Heart left ventricle (tissue), 16 donors: ENCODE data around the gene UROC1. TPM values are rescaled to one million over a fixed set of nuclear protein-coding genes. Genes with fewer than 3 reads are reported as not detected.

ENCODE experiments used
- ATAC-seq, 4 donors: fragments of 200-7000 bp; cut with Tn5 transposase; one replicate each; pipeline ENCODE4 v1.9.1; 2020 to 2022; ENCODE audit warnings: moderate library complexity in 4 of 4, mild to moderate bottlenecking in 3 of 4, moderate number of reproducible peaks in 1 of 4
- DNase-seq, 5 donors: peaks; one replicate each; pipeline ENCODE4 v3.0.0-alpha.2; 2020
- H3K27ac ChIP-seq, 12 donors: fragments of 200-600 bp; sonication (generic) in 4 of 12; one replicate each; pipeline versions ENCODE4 v1.5.0 to v1.8.0; 2016 to 2022; ENCODE audit warnings: mild to moderate bottlenecking in 2 of 12
- H3K27me3 ChIP-seq, 9 donors: fragments of 200-600 bp; sonication (generic) in 2 of 9; one replicate each; pipeline versions ENCODE4 v1.5.1 to v1.8.0; 2016 to 2022; ENCODE audit warnings: mild to moderate bottlenecking in 3 of 9
- H3K36me3 ChIP-seq, 9 donors: fragments of 200-600 bp; sonication (generic) in 2 of 9; one replicate each; pipeline versions ENCODE4 v1.5.0 to v1.8.0; 2018 to 2022; ENCODE audit warnings: mild to moderate bottlenecking in 2 of 9
- H3K4me1 ChIP-seq, 12 donors: fragments of 200-600 bp; sonication (generic) in 4 of 12; one replicate each; pipeline versions ENCODE4 v1.5.0 to v1.8.0; 2016 to 2022; ENCODE audit warnings: mild to moderate bottlenecking in 3 of 12
- H3K4me3 ChIP-seq, 12 donors: fragments of 200-600 bp; sonication (generic) in 4 of 12; one replicate each; pipeline versions ENCODE4 v1.5.0 to v1.8.0; 2017 to 2022; ENCODE audit warnings: mild to moderate bottlenecking in 9 of 12, moderate library complexity in 4 of 12
- H3K9me3 ChIP-seq, 12 donors: fragments of 200-600 bp; sonication (generic) in 4 of 12; one replicate each; pipeline versions ENCODE4 v1.5.0 to v1.8.0; 2016 to 2022; ENCODE audit warnings: mild to moderate bottlenecking in 1 of 12
- POLR2A ChIP-seq, 2 donors: fragments of 450-650 bp; IDR thresholded peaks; one replicate each; pipeline ENCODE4 v1.6.1; 2017; ENCODE audit warnings: antibody characterized with exemption in 2 of 2, mild to moderate bottlenecking in 2 of 2, moderate library complexity in 2 of 2
- WGBS, 4 donors: extraction: QIAGEN DNeasy Blood & Tissue Kit in 2 of 4; methylation state at CpG; one replicate each; pipeline versions ENCODE4 v1.1.5 to v1.1.7; 2013 to 2018; 5-methylcytosine and 5-hydroxymethylcytosine counted together
- intact Hi-C, 10 donors: fragments of 100-400 bp; cut with DNase I; formaldehyde crosslinking; loops; one replicate each; pipeline versions ENCODE4 v1.11.1 to v1.14.2; 2022
- polyA plus RNA-seq, 2 donors: library from polyadenylated mRNA; stranded (reverse); fragments of 200-250 nt; gene quantifications; one replicate each; pipeline ENCODE4 v1.2.3, GENCODE V29; 2013
- total RNA-seq, 9 donors: library from RNA; depleted of rRNA in 2 of 9; stranded (reverse); fragments of >200 nt in 2 of 9; fragmentation: NEBNext Ultra II Directional in 3 of 9; extraction: Animal tissue kit (Norgen Biotek cat#: 25700) in 3 of 9; gene quantifications; one replicate each; pipeline versions ENCODE4 v1.1.0 to v1.2.4, GENCODE V29; 2016 to 2023
- TF ChIP-seq, protein P1 (sequence below), 12 donors: fragments of 200-600 bp; sonication (generic) in 4 of 12; IDR thresholded peaks; one replicate each; pipeline versions ENCODE4 v1.5.0 to v1.8.0; 2018 to 2022; ENCODE audit warnings: antibody characterized with exemption in 12 of 12, mild to moderate bottlenecking in 5 of 12
- donor health status: ischemic (EF 13 %, LVEDD 7.1; RV severe dilation, severe dysfunction).
- donor health status: healthy with polysubstance abuse.
- donor health status: DM: no; HTN: yes; CAD: no.
- donor health status: DM: no; HTN: no; CAD: no.
- donor health status: ischemic (EF 25% LVEDD 6.9; RV normal size, moderate dysfunction).
- donor health status: ischemic (EF 25% LVEDD 5.7; RV mildly dilated, moderate dysfunction).
- donor health status: healthy.
- donor health status: DM: yes; HTN: yes; CAD: no.
- donor health status: ischemic (EF 35%, LVEDD 5.7; RV mildly dilated, moderate dysfunction).
- donor health status: nonischemic (EF 11% LVEDD 7.7; RV severe dilation, severe dysfunction).
- donor health status: DM: yes; HTN: yes; CAD: no.
- donor health status: PGD.
- donor health status: ischemic (EF 29% LVEDD 5.4; RV normal size, mild dysfunction).
- donor health status: nonischemic (EF 23%, LVEDD 6.1; RV moderate dilation, normal function).

The UROC1 gene
- total and polyA plus RNA-seq, 11 donors, result not detected

DNA sequence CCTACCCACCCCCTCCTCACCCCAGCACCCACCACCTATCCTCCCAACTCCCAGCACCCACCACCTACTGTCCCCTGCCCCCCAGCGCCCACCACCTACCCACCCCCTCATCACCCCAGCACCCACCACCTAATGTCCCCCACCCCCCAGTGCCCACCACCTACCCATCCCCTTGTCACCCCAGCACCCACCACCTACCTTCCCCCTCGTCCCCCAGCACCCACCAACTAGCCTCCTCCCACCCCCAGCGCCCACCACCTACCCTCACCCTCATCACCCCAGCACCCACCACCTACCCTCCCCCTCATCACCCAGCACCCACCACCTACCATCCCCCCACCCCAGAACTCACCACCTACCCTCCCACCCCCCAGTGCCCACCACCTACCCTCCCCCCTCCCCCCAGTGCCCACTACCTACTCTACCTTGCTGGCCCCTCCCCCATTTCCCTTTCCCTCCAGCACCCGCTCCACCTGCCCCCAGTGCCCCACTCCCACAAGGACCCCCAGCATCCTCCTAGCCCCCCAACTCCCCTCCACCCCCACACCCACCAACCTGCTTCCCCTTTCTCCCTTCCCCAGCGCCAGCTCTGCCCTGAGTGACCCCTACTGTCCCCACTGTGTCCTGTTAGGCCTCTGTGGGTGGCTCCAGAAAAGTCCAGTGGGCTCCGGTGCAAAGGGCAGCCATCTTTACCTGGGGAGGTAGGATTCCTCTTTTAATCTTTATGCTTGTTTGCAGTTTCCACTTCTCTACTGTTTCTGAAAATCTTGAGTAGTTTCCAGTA is 1.2 kb downstream of the UROC1 start:
- ATAC-seq, result no peak
- H3K27ac ChIP-seq, result no peak overlapping the region
- peaks cover 0 to 4% (median 0%) of the 10 kb centered on the region in 12 donors for H3K4me1 ChIP-seq
- TF ChIP-seq POLR2A (IDR thresholded peaks at IDR 0.05), result no peak
- TF ChIP-seq, protein P1, sequence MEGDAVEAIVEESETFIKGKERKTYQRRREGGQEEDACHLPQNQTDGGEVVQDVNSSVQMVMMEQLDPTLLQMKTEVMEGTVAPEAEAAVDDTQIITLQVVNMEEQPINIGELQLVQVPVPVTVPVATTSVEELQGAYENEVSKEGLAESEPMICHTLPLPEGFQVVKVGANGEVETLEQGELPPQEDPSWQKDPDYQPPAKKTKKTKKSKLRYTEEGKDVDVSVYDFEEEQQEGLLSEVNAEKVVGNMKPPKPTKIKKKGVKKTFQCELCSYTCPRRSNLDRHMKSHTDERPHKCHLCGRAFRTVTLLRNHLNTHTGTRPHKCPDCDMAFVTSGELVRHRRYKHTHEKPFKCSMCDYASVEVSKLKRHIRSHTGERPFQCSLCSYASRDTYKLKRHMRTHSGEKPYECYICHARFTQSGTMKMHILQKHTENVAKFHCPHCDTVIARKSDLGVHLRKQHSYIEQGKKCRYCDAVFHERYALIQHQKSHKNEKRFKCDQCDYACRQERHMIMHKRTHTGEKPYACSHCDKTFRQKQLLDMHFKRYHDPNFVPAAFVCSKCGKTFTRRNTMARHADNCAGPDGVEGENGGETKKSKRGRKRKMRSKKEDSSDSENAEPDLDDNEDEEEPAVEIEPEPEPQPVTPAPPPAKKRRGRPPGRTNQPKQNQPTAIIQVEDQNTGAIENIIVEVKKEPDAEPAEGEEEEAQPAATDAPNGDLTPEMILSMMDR (IDR thresholded peaks at IDR 0.05), result no peak
- no peaks in the 10 kb centered on the region for H3K36me3 ChIP-seq
- H3K27me3 ChIP-seq, result peaks cover 0 to 5% (median 0%) of the 10 kb centered on the region in 9 donors
- no peak overlapping the region for H3K4me3 ChIP-seq
- 76 to 88% (median 83%) methylated on average over 3 to 6 of the region's 6 CpGs for WGBS, 4 donors
- DNase-seq, result peak in 3 of 5 donors; percentile 7 to 23 (median 18)
- intact Hi-C loops, result no loop called here
- no peaks in the 10 kb centered on the region for H3K9me3 ChIP-seq

GRCh38 chr3:126515066-126515706 is 2.4 kb downstream of the UROC1 start:
- 81 to 94% (median 88%) methylated on average over 7 to 8 of the region's 8 CpGs for WGBS, 4 donors
- TF ChIP-seq POLR2A (IDR thresholded peaks at IDR 0.05), result no peak
- TF ChIP-seq, protein P1 (IDR thresholded peaks at IDR 0.05), result no peak
- Histone ChIP-seq H3K27ac (no peak overlapping the region), H3K9me3 (no peaks in the 10 kb centered on the region), H3K27me3 (peaks cover 0 to 5% (median 0%) of the 10 kb centered on the region in 9 donors), H3K4me3 (no peak overlapping the region), H3K36me3 (no peaks in the 10 kb centered on the region), H3K4me1 (peaks cover 0 to 4% (median 0%) of the 10 kb centered on the region in 12 donors)
- DNase-seq, result peak in 3 of 5 donors; percentile 7 to 47 (median 14)
- ATAC-seq, result no peak
- intact Hi-C loops, result no loop called here

- Histone ChIP-seq H3K4me3 (no peak overlapping the region), H3K9me3 (no peaks in the 10 kb centered on the region), H3K27ac (no peak overlapping the region), H3K36me3 (no peaks in the 10 kb centered on the region), H3K27me3 (peaks cover 0 to 5% (median 0%) of the 10 kb centered on the region in 9 donors), H3K4me1 (peaks cover 0 to 4% (median 0%) of the 10 kb centered on the region in 12 donors)
- TF ChIP-seq POLR2A (IDR thresholded peaks at IDR 0.05), result no peak
- TF ChIP-seq, protein P1 (IDR thresholded peaks at IDR 0.05), result no peak
- ATAC-seq, result no peak
- DNase-seq, result peak in 3 of 5 donors; percentile 9 to 39 (median 10)
- 76 to 90% (median 80%) methylated on average over 11 of the region's 11 CpGs for WGBS, 4 donors
- intact Hi-C loops, result no loop called here
Observed at GRCh38 chr3:126514161-126514560, 3.4 kb downstream of the UROC1 start.
